RWPE2 (cell line): ENCODE data around the gene SFMBT2.
"Not testable (repeated sequence)": the region's sequence is repeated elsewhere in the genome, so short reads cannot be mapped to it uniquely, and the experiment has no call there.

ENCODE experiments used
- ATAC-seq: fragments of 200-7000 bp; cut with Tn5 transposase; 3 replicates; pipeline ENCODE4 v1.9.1; 2021; ENCODE audit warnings: low read depth
- DNase-seq: peaks from one replicate; pipeline ENCODE4 v3.0.0-alpha.2; 2020; ENCODE audit warnings: low spot score
- H3K27ac ChIP-seq: fragments of 450-650 bp; 2 replicates; pipeline ENCODE4 v1.5.1; 2017; ENCODE audit warnings: mild to moderate bottlenecking; ENCODE audit not compliant: poor library complexity, severe bottlenecking
- H3K27me3 ChIP-seq: fragments of 250-450 bp; sonication (Bioruptor Pico); 2 replicates; pipeline ENCODE4 v1.5.1; 2021; ENCODE audit warnings: mild to moderate bottlenecking, moderate library complexity; ENCODE audit not compliant: insufficient read depth, poor library complexity, severe bottlenecking
- H3K36me3 ChIP-seq: fragments of 250-450 bp; sonication (Bioruptor Pico); 2 replicates; pipeline ENCODE4 v1.5.1; 2020; ENCODE audit warnings: low read depth, mild to moderate bottlenecking, moderate library complexity
- H3K4me1 ChIP-seq: fragments of 250-450 bp; sonication (Bioruptor Pico); 2 replicates; pipeline ENCODE4 v1.5.1; 2021; ENCODE audit warnings: mild to moderate bottlenecking, moderate library complexity; ENCODE audit not compliant: insufficient read depth, poor library complexity, severe bottlenecking
- H3K4me3 ChIP-seq: fragments of 250-450 bp; sonication (Bioruptor Pico); 2 replicates; pipeline ENCODE4 v1.5.1; 2021; ENCODE audit warnings: mild to moderate bottlenecking, moderate library complexity; ENCODE audit not compliant: severe bottlenecking
- H3K9me3 ChIP-seq: fragments of 250-450 bp; sonication (Bioruptor Pico); 2 replicates; pipeline ENCODE4 v1.5.1; 2021; ENCODE audit warnings: mild to moderate bottlenecking, moderate library complexity; ENCODE audit not compliant: severe bottlenecking
- TF ChIP-seq, protein P1 (sequence below): fragments of 450-650 bp; IDR thresholded peaks from one replicate; pipeline ENCODE4 v1.5.1; 2017; ENCODE audit warnings: mild to moderate bottlenecking, moderate library complexity; ENCODE audit not compliant: poor library complexity, severe bottlenecking

Gene SFMBT2

DNA sequence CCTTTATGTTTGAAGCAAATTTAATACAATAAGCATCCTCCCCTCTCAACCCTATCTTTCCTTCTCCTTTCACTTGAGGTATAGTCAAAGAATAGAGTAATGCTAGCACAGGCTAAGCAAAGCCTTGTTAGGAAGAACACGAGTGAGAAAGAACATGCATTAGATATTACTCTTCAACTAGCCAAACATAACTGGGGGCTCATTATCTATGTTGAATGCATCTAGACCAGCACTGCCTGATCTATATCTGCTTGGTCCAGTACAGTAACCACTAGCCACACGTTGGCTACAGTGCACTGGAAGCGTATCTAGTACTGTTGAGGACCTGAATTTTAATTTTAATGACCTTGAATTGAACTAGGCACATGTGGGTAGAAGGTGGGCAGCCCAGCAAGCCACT, 21.0 kb downstream of the SFMBT2 start:
- no peak overlapping the region for H3K27ac ChIP-seq
- ATAC-seq (no peak), DNase-seq (no peak)
- TF ChIP-seq, protein P1, sequence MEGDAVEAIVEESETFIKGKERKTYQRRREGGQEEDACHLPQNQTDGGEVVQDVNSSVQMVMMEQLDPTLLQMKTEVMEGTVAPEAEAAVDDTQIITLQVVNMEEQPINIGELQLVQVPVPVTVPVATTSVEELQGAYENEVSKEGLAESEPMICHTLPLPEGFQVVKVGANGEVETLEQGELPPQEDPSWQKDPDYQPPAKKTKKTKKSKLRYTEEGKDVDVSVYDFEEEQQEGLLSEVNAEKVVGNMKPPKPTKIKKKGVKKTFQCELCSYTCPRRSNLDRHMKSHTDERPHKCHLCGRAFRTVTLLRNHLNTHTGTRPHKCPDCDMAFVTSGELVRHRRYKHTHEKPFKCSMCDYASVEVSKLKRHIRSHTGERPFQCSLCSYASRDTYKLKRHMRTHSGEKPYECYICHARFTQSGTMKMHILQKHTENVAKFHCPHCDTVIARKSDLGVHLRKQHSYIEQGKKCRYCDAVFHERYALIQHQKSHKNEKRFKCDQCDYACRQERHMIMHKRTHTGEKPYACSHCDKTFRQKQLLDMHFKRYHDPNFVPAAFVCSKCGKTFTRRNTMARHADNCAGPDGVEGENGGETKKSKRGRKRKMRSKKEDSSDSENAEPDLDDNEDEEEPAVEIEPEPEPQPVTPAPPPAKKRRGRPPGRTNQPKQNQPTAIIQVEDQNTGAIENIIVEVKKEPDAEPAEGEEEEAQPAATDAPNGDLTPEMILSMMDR: no peak
- no peaks in the 10 kb centered on the region for H3K9me3 ChIP-seq
- H3K27me3 ChIP-seq: no peaks in the 10 kb centered on the region
- H3K4me1 ChIP-seq: no peaks in the 10 kb centered on the region
- no peak overlapping the region for H3K4me3 ChIP-seq
- no peaks in the 10 kb centered on the region for H3K36me3 ChIP-seq

- DNase-seq (no peak), ATAC-seq (no peak)
- H3K4me1 ChIP-seq: no peaks in the 10 kb centered on the region
- H3K9me3 ChIP-seq: no peaks in the 10 kb centered on the region
- H3K27me3 ChIP-seq: no peaks in the 10 kb centered on the region
- TF ChIP-seq, protein P1: no peak
- H3K4me3 ChIP-seq: no peak overlapping the region
- H3K27ac ChIP-seq: no peak overlapping the region
- H3K36me3 ChIP-seq: no peaks in the 10 kb centered on the region
Observed at GRCh38 chr10:7389346-7389745, 21.5 kb downstream of the SFMBT2 start.

DNA sequence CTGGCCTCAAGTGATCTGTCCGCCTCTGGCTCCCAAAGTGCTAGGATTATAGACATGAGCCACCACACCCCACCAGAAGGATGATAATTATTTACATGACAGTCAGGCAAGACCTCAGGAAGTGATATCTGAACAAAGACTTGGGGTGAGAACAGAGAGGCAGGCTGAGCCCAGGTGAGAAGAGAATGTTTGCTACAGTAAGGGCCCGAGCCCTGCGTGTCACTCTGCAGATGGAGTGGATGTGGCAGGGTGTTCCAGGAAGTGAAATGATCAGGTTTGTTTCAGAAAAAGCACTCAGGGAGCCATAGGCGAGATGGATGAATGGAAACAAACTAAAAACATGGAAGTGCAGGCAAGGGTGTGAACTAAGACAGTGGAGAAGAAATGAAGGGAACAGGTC, 22.2 kb downstream of the SFMBT2 start:
- no peak for ATAC-seq
- TF ChIP-seq, protein P1: no peak

GRCh38 chr10:7388149-7388548, 22.7 kb downstream of the SFMBT2 start:
- H3K4me3 ChIP-seq, H3K27ac ChIP-seq, H3K27me3 ChIP-seq, DNase-seq, H3K4me1 ChIP-seq, H3K36me3 ChIP-seq, H3K9me3 ChIP-seq, ATAC-seq: not testable (repeated sequence)

More for the DNA sequence above, 22.2 kb downstream of the SFMBT2 start:
- Histone ChIP-seq H3K4me1 (no peaks in the 10 kb centered on the region), H3K9me3 (no peaks in the 10 kb centered on the region), H3K27ac (no peak overlapping the region), H3K4me3 (no peak overlapping the region), H3K27me3 (no peaks in the 10 kb centered on the region), H3K36me3 (no peaks in the 10 kb centered on the region)
- DNase-seq: no peak

DNA sequence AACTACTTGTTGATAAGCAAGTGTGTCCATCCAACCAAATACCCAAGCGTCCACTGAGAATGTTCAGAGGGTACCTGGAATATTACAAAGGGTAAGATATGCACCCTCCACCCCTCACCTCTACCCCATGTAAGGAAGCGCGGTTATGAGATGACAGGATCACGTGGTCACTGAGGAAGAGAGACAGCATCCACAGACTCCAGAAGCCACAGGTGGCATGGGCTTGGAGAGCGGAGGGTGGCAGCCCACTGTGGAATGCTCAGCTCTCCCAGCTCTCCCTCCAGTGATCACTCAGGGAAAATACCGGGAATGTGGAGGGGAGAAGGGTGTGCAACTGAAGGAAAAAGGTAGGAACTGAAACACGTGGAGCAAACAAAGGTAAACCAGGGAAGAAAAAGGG, 25.7 kb downstream of the SFMBT2 start:
- H3K27me3 ChIP-seq: no peaks in the 10 kb centered on the region
- no peak overlapping the region for H3K27ac ChIP-seq
- H3K4me3 ChIP-seq: no peak overlapping the region
- no peaks in the 10 kb centered on the region for H3K36me3 ChIP-seq
- ATAC-seq (no peak), DNase-seq (no peak)
- TF ChIP-seq, protein P1: no peak
- H3K9me3 ChIP-seq: no peaks in the 10 kb centered on the region
- H3K4me1 ChIP-seq: no peaks in the 10 kb centered on the region

GRCh38 chr10:7383442-7383841, 27.4 kb downstream of the SFMBT2 start:
- Histone ChIP-seq H3K27ac (no peak overlapping the region), H3K4me3 (no peak overlapping the region), H3K4me1 (no peaks in the 10 kb centered on the region), H3K27me3 (no peaks in the 10 kb centered on the region), H3K36me3 (no peaks in the 10 kb centered on the region), H3K9me3 (no peaks in the 10 kb centered on the region)
- no peak for DNase-seq
- TF ChIP-seq, protein P1: no peak
- ATAC-seq: no peak
